Erythroblast (primary cell): ENCODE measurements around the gene KCNIP4.

Source experiments
- GATA1 ChIP-seq: IDR thresholded peaks from 2 replicates; pipeline ENCODE4 v1.6.1; 2011; ENCODE audit warnings: low read depth, mild to moderate bottlenecking, control low read depth, low read length, moderate library complexity
- POLR2A ChIP-seq: IDR thresholded peaks from 2 replicates; pipeline ENCODE4 v1.6.1; 2011; ENCODE audit warnings: mild to moderate bottlenecking, low read length

DNA sequence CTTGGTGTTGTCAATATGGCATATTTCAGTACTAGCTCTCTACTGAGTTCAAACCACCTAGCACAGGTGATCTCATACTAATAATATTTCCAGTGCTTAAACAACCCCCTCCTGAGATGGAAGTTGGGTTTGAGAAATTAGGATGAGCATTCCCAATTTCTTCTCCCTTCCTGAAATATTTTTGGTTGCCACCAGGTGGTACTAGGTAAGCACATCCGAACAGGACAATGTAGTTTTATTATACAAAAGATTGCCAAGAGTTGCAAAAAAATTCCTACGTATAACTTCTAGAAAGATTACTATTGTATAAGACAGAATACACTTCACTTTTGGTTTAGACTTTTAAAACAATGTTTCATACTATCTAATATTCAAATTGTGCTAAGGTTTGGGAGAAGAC is 763.8 kb downstream of the KCNIP4 start:
- TF ChIP-seq POLR2A (no peak), GATA1 (no peak)
